Measurements from ENCODE around the gene C1QTNF6.

GRCh38 chr22:37173709-37174108, 14.3 kb downstream of the C1QTNF6 start:
- TF ChIP-seq KDM5A (IDR thresholded peaks at IDR 0.05), result no peak
- no peak for TF ChIP-seq CTCF (IDR thresholded peaks at IDR 0.05)
- TF ChIP-seq POLR2A (IDR thresholded peaks at IDR 0.05; ENCODE audit: low read length), result no peak
- TF ChIP-seq CHD2 (IDR thresholded peaks at IDR 0.05; ENCODE audit: low read length, partially characterized antibody), result no peak
- TF ChIP-seq ELK1 (IDR thresholded peaks at IDR 0.05; ENCODE audit: low read depth, low read length), result no peak

Data from A549 (cell line).